Esophagus mucosa (tissue), 1 donor: ENCODE data around the gene GRPEL2. TPM values are rescaled to one million over a fixed set of nuclear protein-coding genes. Genes with fewer than 3 reads are reported as not detected.

Experiments used
- ATAC-seq: fragments of 200-7000 bp; cut with Tn5 transposase; one replicate; pipeline ENCODE4 v1.9.1; 2020
- total RNA-seq: library from RNA; stranded (reverse); gene quantifications from one replicate; pipeline ENCODE4 v1.2.4, GENCODE V29; 2023
- donor health status: DM: yes; HTN: yes; CAD: no.

Gene GRPEL2
- total RNA-seq, 1 donor from 2014 or later = 49.6 TPM

GRCh38 chr5:149357370-149358293 is 12.3 kb downstream of the GRPEL2 start, which contains the start of gene PCYOX1L:
PCYOX1L (plus strand) TSS chr5:149358046; CDS start chr5:149358069, 23 bp downstream.
- peak; percentile 99 for ATAC-seq

- peak; percentile 53 for ATAC-seq
Observed at GRCh38 chr5:149358294-149358651, 13.0 kb downstream of the GRPEL2 start.

GRCh38 chr5:149358868-149359495 is 13.7 kb downstream of the GRPEL2 start:
- no peak for ATAC-seq

- no peak for ATAC-seq
Observed at GRCh38 chr5:149360272-149360671, 15.0 kb downstream of the GRPEL2 start.

- ATAC-seq = no peak
Observed at GRCh38 chr5:149362541-149362940, 17.2 kb downstream of the GRPEL2 start.

GRCh38 chr5:149363358-149363757 is 18.1 kb downstream of the GRPEL2 start:
- ATAC-seq = no peak

GRCh38 chr5:149363936-149364335 is 18.6 kb downstream of the GRPEL2 start:
- no peak for ATAC-seq

GRCh38 chr5:149364719-149365118 is 19.4 kb downstream of the GRPEL2 start:
- ATAC-seq = no peak

- ATAC-seq = peak; percentile 92
Observed at GRCh38 chr5:149365418-149365817, 20.1 kb downstream of the GRPEL2 start.

GRCh38 chr5:149366169-149366729 is 20.9 kb downstream of the GRPEL2 start:
- ATAC-seq = peak; percentile 41

GRCh38 chr5:149367249-149367971 is 22.1 kb downstream of the GRPEL2 start:
- peak; percentile 25 for ATAC-seq

- ATAC-seq = no peak
Observed at GRCh38 chr5:149367972-149368645, 22.8 kb downstream of the GRPEL2 start.

GRCh38 chr5:149370878-149371277 is 25.6 kb downstream of the GRPEL2 start:
- no peak for ATAC-seq

GRCh38 chr5:149371296-149371962 is 26.1 kb downstream of the GRPEL2 start:
- peak; percentile 80 for ATAC-seq

GRCh38 chr5:149372076-149372795 is 26.9 kb downstream of the GRPEL2 start:
- no peak for ATAC-seq

- ATAC-seq = no peak
Observed at GRCh38 chr5:149372932-149373331, 27.6 kb downstream of the GRPEL2 start.

GRCh38 chr5:149374303-149374702 is 29.0 kb downstream of the GRPEL2 start:
- ATAC-seq = no peak

GRCh38 chr5:149374801-149375200 is 29.5 kb downstream of the GRPEL2 start:
- no peak for ATAC-seq

GRCh38 chr5:149375434-149375833 is 30.1 kb downstream of the GRPEL2 start:
- ATAC-seq = no peak

GRCh38 chr5:149376104-149376503 is 30.8 kb downstream of the GRPEL2 start:
- ATAC-seq = no peak
